ENCODE measurements around the gene NOS1.

The NOS1 gene

DNA sequence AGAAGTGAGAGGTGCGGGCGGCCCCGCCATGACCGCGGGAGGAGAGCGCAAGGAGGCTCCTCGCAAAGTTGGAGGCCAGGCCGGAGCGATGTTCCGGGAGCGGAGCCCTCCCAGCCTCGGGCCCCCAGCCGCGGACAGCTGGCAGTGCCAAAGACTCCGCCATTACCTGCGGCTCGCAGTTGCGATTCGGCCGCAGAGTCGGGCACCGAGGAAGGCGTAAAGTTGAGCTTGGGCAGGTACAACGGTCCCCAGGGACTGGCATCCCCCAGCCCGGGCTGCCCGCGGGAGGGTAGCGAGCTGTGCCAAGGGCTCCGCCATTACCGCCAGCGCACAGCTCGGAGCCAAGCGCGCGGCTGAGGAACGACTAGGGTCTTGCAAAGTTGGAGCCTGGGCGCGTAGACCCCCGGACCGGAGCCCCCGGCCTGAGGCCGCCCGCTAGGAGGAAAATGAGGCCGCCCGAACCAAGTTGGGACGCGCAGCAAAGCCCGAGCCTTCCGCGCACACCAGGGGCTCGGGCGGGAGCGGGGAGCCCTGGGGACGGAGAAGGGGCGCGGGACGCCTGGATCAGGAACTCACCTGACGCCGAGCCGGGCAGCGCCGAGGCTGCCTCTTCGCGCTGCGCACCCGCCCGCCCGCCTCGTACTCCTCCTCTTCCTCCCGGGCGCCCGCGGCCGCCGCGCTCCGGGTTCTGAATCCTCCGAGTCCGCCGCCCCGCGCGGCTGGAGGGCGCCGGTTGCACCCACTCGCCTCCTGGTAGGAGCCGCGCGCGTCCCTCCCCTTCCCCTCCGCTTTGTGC lies 677 bp downstream of the NOS1 start:
- in situ Hi-C loops (cut with HindIII; ENCODE audit: low sequenced_read_pairs), result no loop called here
- no peak for TF ChIP-seq CTCF (IDR thresholded peaks at IDR 0.05; ENCODE audit: low read depth, low read length)
- H3K4me3 ChIP-seq (ENCODE audit: low read depth, low read length), result no peak overlapping the region
- DNase-seq (ENCODE audit: low read depth, low spot score), result no peak

GRCh38 chr12:117360222-117360550 lies 1.2 kb downstream of the NOS1 start:
- no peak for DNase-seq (ENCODE audit: low read depth, low spot score)
- in situ Hi-C loops (cut with HindIII; ENCODE audit: low sequenced_read_pairs), result no loop called here
- no peak for TF ChIP-seq CTCF (IDR thresholded peaks at IDR 0.05; ENCODE audit: low read depth, low read length)
- H3K4me3 ChIP-seq (ENCODE audit: low read depth, low read length), result no peak overlapping the region

DNA sequence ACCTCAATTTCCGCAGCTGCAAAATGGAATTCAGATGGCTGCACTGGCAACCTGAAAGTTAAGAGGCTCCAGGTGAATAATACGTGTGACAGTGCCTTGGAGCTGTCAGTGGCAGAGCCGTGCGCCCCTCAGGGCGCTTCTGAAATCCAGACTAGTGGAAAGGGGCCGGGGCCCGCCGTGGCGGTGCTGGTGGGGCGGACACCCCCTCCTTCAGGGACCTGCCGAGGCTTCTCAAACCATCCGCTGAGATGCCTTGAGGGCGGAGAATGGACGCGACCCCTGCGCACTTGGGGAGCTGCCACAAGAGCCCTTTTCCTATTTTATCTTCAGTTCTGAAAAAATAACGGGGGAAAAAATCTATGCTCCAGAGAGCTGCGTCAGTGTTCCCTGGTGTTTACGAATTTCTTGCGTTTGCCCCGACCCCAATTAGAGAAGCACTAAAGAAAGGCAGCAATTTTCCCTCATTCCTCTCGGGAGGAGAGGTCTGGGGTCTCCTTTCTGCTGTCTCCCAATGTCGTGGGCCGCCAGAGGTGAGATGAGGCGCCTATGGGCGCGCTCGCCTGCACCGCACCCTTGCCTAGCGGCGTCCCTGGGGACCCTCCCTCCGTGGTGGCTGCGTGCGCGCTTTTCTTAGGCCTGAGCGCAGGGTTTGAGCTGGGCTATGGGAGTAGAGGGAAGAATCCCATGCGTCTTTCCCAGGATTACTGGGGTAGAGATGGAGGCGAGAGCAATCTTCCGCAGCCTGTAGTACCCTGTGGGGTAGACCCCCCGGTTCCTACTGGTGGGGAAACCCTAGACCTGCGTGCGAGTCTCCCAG lies 2.2 kb downstream of the NOS1 start:
- DNase-seq (ENCODE audit: low read depth, low spot score), result no peak
- TF ChIP-seq CTCF (IDR thresholded peaks at IDR 0.05; ENCODE audit: low read depth, low read length), result no peak
- H3K4me3 ChIP-seq (ENCODE audit: low read depth, low read length), result no peak overlapping the region
- in situ Hi-C loops (cut with HindIII; ENCODE audit: low sequenced_read_pairs), result no loop called here

DNA sequence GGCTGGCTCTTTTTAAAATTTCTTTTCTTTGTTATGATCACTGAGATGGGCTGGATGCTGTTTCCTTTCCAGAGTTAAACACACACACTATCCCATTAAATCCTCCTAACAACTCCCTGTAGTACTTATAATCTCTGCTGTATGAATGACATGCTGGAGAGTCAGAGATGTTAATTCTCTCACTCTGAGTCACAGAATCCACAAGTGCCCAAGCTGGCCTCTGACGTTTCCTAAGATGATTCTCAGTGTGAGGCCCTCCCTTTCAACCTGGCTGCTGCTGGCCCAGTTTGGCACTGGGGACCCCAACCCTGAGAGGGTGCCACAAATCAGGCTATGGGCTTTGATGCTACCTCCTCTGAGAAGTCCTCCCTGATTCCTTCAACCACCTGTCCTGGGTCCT lies 5.4 kb downstream of the NOS1 start:
- in situ Hi-C loops (cut with HindIII; ENCODE audit: low sequenced_read_pairs), result no loop called here
- no peak for DNase-seq (ENCODE audit: low read depth, low spot score)
- TF ChIP-seq CTCF (IDR thresholded peaks at IDR 0.05; ENCODE audit: low read depth, low read length), result no peak
- H3K4me3 ChIP-seq (ENCODE audit: low read depth, low read length), result no peak overlapping the region

DNA sequence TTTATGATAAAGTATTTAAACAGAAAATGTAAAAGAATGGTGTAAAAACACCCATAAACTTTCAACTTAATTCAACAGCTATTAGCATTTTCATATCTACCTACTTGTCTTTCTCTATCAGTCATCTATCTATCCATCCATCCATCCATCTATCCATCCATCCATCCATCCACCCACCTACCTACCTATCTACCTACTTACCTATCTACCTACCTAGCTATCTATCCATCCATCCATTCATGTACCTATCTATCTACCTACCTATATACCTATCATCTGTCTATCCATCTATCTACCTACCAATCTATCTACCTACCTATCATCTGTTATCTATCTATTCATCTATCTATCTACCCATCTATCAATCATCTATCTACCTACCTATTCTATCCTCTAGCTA lies 8.5 kb downstream of the NOS1 start:
- DNase-seq (ENCODE audit: low read depth, low spot score), result no peak
- TF ChIP-seq CTCF (IDR thresholded peaks at IDR 0.05; ENCODE audit: low read depth, low read length), result no peak
- in situ Hi-C loops (cut with HindIII; ENCODE audit: low sequenced_read_pairs), result no loop called here
- H3K4me3 ChIP-seq (ENCODE audit: low read depth, low read length), result no peak overlapping the region

DNA sequence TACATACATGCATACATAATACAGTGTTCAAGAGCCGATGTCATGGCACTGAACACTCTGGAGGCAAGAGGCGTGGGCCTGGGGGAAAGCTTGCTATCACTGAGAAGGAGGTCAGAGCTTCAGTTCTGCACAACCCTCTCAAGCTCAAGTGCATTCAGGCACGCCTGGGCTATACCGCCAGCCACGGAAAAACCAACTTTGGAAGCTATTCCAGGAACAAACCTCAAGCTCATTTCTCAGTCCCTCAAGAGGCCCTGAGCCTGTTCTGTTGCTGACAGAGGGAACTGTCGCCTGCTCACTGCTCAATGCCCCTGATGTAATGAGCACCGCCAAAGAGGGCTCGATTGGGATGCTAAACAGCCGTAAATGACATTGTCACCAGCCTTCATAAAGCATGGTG lies 9.2 kb downstream of the NOS1 start:
- TF ChIP-seq CTCF (IDR thresholded peaks at IDR 0.05; ENCODE audit: low read depth, low read length), result no peak
- in situ Hi-C loops (cut with HindIII; ENCODE audit: low sequenced_read_pairs), result no loop called here
- DNase-seq (ENCODE audit: low read depth, low spot score), result no peak
- no peak overlapping the region for H3K4me3 ChIP-seq (ENCODE audit: low read depth, low read length)
